GM21723 (cell line): ENCODE results near the gene NTN4.
"Not testable (repeated sequence)": the region's sequence is repeated elsewhere in the genome, so short reads cannot be mapped to it uniquely, and the experiment has no call there.

Source experiments
- ATAC-seq: cut with Tn5 transposase; IDR thresholded peaks from one replicate; pipeline ENCODE4 v1.9.1; 2021; ENCODE audit warnings: mild to moderate bottlenecking, moderate library complexity; ENCODE audit not compliant: unreplicated experiment

Gene NTN4

DNA sequence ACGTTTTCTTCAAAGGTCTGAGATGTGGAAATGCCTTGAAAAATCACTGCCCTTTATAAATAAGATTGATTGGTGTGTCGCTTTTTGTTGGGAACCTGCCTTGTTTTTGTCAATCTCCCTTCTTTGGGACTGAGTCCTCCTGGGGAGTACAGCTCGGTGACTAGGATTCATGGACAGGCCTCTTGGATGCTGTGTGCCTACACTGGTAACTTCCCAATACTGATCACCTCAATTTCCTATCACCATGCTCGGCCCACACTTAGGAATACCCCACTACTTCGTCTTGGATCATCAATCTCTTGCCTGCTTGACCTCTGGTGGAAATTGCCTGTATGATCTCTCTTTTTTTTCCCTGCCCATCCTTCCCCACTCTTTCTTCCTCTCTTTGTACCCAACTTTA is 34.2 kb downstream of the NTN4 start:
- no peak for ATAC-seq

DNA sequence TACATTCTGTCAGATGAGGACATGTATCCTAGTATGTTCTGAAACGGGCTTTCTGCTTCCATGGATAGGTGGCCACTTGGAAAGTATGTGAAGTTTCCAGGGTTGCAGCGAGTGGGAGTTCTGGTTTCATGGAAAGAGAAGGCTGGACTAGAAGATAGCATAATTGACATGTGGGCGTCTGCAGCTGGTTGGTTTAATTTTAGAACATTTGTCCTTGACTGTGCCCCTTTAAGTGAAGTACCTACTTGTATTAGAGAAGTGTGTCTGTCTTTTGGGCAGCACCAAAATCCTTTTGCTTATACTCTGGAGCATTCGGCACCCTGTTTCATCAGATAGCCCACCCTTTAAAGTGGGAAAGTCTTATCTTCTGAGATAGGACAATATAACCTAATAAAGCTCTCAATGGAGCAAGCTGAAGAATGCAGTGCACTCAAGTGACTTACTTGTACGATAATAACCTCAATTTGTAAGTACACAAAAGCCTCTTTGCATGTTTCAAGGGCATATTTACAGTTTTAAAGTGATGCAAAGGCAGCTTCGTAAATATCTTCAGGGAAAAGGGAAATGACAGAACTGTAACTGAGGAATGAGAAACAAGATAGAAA is 35.2 kb downstream of the NTN4 start:
- ATAC-seq: no peak

DNA sequence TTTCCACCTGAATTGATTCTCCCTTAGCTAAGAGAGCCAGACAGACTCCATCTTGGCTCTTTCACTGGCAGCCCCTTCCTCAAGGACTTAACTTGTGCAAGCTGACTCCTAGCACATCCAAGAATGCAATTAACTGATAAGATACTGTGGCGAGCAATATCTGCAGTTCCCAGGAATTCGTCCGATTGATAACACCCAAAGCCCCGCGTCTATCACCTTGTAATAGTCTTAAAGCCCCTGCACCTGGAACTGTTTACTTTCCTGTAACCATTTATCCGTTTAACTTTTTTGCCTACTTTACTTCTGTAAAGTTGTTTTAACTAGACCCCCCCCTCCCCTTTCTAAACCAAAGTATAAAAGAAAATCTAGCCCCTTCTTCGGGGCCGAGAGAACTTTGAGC is 44.5 kb downstream of the NTN4 start:
- not testable (repeated sequence) for ATAC-seq

DNA sequence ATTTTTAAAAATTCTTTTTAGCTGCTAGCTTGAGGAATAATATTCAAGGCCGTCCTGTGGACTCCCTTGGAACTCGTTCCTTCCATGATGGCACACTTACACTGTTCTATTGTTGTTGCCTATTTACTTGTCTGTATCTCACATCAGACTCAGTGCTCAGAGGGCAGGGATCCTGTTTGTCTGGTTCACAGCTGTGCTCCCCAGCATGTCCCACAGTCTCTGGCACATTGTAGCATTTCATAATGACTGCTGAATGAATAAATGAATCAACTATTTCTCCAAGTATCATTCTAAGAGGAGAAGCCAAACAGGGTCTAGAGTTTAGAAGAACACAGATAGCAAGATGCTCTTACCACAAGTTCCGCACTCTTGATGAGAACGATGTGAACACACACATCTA is 48.0 kb downstream of the NTN4 start:
- ATAC-seq: no peak

DNA sequence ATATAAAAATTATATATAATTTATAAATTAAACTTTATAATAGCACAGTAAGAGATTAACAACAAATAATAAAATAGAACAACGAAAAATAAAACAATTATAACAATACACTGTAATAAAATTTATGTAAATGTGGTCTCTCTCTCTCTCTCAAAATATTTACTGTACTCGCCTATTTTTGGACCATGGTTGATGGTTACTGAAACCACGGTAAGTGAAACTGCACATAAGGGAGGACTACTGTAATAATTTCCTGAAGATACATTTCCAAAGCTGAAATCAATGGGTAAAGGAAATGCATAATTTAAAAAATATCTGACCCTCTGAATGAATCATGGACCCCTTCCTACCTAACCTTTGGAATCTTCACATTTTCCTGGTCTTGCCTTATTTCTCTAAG is 48.9 kb downstream of the NTN4 start:
- no peak for ATAC-seq

DNA sequence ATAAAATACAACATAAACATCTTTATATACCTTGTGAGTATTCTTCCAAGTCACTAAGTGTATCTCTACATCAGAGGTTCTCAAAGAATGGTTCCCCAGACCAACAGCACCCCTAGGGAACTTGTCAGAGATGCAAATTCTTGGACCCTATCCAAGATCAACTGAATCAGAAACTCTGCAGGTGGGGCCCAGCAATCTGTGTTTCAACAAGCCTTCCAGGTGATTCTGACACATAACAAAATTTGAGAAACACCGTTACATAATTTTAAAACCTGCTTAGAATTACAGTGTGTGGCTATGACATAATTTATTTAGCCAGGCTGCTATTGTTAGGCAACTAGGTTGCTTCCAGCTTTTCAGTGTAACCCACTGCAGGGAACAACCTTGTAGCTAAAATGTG is 49.8 kb downstream of the NTN4 start:
- no peak for ATAC-seq

DNA sequence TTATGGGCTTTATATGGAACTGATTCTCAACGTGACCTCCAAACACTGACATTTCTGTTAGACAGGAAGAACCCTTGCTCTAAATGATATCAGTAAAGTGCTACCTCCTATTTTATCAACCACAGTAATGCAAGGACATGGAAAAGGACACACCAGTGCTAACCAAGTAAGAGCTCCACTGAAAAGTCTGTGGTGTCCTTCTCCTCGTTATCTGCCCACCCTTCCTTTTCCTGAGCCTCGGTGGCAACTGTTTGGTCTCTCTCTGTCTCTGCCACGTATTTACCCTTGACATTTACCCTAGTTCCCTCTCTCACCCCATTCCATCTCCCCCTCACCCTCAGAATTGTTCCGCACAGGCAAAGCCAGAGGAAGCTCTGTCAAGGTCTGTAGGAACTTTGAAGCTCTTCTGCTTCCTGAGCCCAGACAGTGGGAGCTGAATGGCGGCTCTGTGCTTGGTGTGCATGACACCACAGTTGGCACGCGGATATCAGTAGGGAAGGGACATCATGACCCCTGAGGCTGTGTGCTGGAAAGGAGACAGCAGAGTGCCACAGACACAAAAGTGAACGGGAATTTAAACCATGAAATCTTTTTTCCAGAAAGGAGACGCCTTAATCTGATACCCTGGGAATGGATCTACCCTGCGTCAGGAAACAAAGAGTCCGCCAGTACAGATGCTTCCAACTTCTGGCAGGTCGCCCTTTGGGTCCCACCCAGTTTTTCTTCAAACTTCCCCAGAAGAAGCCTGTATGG is 50.8 kb downstream of the NTN4 start:
- ATAC-seq: no peak

DNA sequence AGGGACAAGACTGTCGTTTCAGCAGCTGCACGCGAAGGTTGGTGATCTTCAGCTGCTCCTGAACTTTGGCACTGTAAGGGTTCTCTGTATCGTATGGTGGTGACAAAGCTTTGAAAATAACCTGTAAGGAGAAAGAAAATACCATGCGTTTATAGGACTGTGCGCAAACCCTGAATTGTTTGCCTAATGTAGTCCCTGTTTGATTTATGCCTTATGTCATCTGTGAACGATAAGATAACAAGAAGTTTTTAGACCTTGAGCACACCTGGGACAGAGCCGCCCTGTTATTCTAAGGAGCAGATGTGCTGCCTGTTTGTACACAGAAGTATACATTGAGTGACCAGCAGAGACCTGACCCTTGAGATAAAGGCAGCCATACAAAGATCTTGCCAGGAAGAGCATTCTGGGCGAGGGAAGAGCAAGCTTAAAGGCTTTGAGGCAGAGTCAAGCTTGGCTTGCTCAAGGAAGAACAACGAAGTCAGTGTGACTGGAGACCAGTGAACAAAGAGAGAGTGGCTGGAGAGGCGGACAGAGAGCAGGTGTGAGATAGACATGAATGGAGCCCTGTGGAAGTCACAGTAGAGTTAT is 52.4 kb downstream of the NTN4 start:
- no peak for ATAC-seq

DNA sequence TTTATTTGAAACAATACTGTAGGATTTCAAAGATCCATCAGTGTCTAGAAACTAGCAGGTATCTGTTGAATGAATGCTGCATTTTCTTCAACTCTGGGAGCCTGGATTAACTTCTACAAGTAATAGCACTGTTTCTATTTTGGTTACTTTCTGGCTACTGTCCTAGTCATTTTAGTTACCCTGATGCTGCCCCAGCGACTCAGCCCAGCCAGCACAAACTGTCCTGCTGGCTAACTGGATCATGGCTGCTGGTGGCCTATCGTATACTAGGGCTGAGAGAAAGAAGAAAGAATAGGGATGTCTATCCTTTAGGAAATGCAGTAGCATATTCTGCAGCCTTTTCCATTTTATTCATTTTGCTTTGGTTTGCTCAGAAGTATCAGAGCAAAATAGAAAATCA is 53.9 kb downstream of the NTN4 start:
- no peak for ATAC-seq

DNA sequence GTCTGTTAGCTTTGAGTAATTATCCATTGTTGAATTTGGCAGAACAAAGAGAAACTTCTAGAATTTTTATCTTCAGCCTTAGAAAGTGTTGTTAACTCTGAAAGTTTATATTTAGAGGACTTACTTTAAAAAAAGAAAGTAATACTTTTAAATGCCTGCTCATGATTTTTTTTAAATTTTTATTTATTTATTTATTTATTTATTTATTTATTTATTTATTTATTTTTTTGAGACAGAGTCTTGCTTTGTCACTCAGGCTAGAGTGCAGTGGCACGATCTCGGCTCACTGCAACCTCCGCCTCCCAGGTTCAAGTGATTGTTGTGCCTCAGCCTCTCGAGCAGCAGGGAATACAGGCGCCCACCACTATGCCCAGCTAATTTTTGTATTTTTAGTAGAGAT is 54.8 kb downstream of the NTN4 start:
- ATAC-seq: not testable (repeated sequence)

DNA sequence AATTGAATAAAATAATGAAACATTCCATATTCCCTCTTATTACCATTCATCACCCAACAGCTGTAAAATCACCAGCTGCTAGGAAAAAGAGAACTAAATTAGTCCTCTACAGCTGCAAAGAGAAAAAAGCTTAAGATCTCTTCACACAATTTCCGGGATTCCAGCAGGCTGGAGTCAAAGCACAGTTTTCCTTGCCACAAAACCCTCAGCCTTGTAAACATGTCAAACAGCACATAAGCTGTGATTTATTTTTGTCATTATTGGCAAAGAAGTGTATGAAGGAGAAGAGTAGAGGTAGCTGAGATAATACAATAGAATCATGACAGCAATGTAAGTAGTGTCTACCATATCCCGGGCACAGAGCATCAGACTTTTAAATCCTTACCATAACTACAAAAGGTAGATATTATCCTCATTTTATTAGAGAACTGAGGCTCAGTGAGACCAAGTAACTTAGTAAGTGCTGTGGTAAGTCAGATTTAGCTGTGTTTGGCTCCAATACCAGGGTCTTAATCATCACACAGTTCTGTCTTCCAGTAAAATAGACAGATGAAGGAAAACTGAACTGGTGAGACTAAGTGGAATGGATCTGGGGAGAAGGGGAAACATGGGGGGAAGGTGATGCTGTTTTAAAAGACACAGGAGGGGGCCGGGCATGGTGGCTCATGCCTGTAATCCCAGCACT is 57.3 kb downstream of the NTN4 start:
- ATAC-seq: no peak

DNA sequence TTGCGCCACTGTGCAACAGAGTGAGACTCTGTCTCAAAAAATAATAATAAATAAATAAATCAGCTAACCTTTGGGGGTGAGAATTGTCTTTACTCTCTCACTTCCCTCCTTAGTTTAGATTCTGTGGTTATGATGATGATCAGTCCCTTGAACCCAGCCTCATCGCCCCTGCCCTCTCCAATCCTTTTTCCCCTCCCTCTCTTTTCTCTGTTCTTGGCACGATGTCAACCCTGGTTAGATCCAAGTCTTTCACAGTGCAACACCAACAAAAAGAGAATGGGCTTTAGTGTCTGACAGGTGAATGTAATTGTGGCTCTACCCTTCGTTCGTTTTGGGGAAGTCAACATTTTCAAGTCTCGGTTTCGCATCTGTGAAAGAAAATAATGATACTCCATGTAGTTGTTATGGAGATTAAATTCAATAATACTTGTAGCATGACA is 59.0 kb downstream of the NTN4 start:
- peak; percentile 83 for ATAC-seq

DNA sequence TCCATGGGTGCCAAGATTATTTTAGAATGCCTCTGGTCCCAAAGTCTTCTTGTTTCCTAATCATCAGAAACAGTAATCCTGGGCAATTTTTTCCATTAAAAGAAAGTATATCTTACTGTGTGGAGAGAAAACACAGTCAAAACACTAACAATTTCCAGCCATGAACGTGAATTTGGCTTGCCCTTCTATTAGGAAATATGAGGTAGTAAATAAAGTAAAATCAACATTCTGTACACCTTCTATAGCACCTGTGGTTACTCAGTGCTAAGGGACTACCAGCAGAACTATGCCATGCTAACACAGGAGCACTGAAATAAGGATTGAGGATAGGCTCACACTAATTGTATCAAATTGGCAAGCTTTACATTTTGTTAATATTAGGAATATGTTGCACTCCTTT is 60.1 kb downstream of the NTN4 start:
- no peak for ATAC-seq

DNA sequence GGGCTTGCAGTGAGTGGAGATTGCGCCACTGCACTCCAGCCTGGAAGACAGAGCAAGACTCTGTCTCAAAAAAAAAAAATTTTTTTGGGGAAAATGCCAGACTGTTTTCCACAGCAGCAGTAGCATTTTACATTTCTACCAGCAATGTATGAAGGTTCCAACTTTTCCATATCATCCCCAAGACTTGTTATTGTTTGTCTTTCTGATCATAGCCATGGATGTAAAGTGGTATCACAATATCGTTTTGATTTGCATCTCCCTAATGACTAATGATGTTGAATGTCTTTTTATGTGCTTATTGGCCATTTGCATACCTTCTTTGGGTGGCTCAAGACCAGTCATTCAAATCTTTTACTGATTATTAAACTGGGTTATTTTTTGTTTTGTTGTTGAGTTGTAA is 63.7 kb downstream of the NTN4 start:
- ATAC-seq: no peak

DNA sequence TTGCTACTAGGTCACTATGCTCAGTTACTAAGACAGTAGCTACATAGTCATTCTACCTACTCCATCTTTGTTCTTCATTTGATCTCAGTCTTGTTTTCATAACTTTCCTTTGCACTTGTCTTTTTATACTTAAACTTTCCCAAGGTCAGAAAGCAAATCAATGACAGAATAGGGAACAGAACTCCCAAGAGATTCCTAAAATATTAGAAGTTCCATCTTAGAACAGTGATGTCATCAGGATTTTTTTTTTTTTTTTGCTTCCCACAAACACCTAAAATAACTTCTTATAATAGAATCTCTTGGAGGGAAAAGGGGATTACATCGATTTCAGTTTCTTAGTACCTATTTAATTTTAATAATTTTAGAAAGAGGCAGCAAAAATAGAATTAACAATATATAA is 65.8 kb downstream of the NTN4 start:
- ATAC-seq: no peak

DNA sequence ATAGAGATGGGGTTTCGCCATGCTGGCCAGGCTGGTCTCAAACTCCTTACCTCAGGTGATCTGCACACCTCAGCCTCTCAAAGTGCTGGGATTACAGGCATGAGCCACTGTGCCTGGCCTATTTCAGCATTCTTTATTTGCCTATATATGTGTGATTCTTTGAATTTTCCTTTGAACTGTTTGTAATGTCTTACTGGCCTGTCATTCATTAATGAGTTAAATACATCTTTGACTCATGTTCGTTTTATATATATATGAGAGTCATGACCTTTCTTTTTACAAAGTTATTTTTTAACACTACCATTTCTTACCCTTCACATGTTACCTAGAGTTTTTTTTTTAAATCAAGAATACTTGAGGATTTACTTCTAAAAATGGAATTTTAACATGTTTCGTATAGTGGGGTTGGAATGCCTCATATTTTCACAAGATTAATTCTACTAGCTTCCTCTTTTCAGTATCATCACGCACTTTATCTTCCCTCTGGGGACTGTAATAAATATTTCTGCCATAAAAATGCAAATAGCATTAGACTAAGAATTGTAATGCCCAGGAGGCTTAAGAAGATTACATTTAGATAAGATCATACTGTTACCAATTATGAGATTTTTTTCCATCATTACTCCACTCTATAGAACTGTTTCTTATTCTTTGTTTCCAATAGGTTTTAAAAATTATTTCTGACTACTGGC is 66.7 kb downstream of the NTN4 start:
- ATAC-seq: no peak

DNA sequence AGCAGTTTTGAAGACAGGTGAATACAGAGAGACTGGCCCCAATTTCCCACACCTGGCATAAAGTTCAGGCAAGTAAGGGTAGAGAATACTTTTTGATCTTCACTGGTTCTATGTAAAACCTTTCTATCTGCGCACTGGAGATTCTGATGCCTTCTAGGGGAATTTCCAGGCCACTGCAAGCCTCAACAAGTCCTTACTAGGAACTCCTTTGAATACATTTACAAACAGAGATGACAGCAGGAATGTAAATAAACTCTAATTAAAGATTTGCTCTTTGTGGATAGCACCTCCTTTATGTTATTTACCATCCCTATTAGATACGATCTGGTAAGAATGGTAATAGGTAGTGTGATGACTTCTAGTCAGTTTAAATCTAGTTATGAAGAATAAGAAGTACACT is 69.2 kb downstream of the NTN4 start:
- no peak for ATAC-seq

DNA sequence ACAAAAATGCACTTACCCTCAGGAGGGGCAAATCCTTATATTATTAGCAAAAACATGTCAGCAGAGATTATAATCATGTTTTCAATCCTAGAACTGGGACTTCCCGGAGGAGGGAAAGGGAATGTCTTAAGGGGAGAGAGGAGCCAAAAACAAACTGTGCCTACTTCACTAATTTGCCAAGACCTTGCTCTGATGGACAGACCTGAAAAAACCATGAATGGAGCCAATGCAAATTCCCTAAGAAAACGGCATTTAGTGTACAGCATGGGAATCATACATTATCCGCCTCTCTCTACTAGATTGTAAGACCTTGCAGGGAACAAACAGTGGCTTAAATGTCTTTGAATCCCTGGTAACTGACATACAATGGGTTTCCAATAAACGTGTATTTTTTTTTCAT is 70.4 kb downstream of the NTN4 start:
- ATAC-seq: no peak

DNA sequence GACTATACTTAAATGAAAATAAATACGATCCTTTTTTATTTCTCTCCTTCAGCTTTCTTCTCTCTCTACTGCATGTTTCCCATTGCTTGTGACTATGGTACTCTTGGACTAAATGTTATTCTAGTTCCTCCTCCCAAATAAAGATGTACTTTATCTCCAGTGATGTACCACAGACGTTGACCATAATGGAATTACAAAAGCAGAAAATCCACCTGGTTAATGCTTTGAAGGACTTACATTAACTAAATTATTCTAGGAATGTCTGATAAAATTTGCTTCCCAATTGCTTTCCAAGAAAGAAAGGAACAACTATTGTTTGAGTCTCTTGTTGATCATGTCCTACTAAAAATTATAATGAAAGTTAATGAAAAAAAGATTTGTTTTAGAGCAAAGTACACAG is 71.8 kb downstream of the NTN4 start:
- no peak for ATAC-seq

DNA sequence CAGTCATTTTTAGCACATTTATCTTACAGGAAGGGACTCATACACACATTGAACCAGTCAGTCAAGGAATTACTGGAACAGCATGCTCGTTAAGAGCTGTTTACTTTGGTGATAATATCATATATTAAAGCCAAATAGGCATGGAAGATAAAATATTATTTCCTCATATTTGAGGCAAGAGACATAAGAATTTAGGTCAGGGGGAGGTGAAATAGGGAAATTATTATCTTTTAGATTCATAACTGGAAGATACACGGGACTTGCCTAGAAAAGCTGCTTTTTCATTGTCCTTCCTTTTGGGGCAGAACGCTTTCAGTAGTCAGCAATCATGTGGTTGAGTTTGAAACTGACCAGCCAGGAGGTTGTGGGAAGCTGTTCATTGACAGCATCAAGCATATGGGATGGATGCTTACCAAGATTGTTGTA is 72.5 kb downstream of the NTN4 start:
- no peak for ATAC-seq

DNA sequence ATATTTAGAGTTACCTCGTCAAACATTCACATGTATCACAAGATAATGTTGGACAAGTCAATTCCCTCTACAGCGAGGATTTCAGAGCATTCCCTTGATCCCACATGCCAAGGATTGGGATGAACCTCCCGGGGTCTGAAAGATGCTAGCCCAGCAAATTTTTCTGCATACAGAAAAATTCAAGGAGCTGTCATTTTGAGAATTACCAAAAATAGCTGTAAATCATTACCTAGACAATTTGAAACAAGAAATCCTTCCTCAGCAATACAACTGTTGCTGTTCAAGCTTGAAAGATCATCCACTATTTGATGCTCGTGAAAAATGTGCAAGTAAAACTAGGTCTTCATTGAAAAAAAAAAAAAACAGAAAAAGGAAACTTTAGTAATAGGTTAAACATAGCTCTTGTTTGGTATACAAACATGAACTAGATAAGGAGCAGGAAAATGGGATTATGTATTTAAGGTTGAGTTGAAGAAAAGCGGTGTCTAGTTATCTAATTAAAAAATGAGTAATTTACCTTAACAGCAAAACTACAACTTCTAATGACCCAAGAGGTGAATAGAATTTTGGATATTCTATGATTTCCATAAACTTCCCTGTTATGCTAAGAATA is 73.1 kb downstream of the NTN4 start:
- ATAC-seq: no peak
